Vagina (tissue), 2 donors: ENCODE data around the gene PTPN3. TPM values are rescaled to one million over a fixed set of nuclear protein-coding genes. Genes with fewer than 3 reads are reported as not detected.
A peak's percentile ranks its signal among the peaks of the same experiment; 100 is the strongest.
"Not testable (repeated sequence)": the region's sequence is repeated elsewhere in the genome, so short reads cannot be mapped to it uniquely, and the experiment has no call there.

Experiments used
- DNase-seq, 2 donors: peaks; one replicate each; pipeline ENCODE4 v3.0.0-alpha.2; 2017; ENCODE audit errors: extremely low spot score in 2 of 2
- H3K27ac ChIP-seq: fragments of 200-600 bp; sonication (generic); one replicate; pipeline ENCODE4 v1.5.1; 2019
- H3K27me3 ChIP-seq: fragments of 200-600 bp; sonication (generic); one replicate; pipeline ENCODE4 v1.5.1; 2019
- H3K36me3 ChIP-seq, 2 donors: fragments of 200-600 bp; sonication (generic); one replicate each; pipeline ENCODE4 v1.5.1; 2017 to 2019
- H3K4me1 ChIP-seq: fragments of 200-600 bp; sonication (generic); one replicate; pipeline ENCODE4 v1.5.1; 2019
- H3K4me3 ChIP-seq, 2 donors: fragments of 200-600 bp; sonication (generic); 1 replicate in 1 of 2; 2 replicates in 1 of 2; pipeline ENCODE4 v1.5.1; 2016 to 2019
- H3K9me3 ChIP-seq: fragments of 200-600 bp; sonication (generic); one replicate; pipeline ENCODE4 v1.5.1; 2019
- CTCF ChIP-seq, 3 experiments: fragments of 450-650 bp in 2 of 3; fragments of 200-600 bp in 1 of 3; sonication (generic) in 1 of 3; IDR thresholded peaks; one replicate each; pipeline ENCODE4 v1.5.1; 2017 to 2019; ENCODE audit warnings: antibody characterized with exemption in 3 of 3, mild to moderate bottlenecking in 2 of 3, moderate library complexity in 2 of 3
- POLR2A ChIP-seq, 2 donors: fragments of 450-650 bp; IDR thresholded peaks; one replicate each; pipeline ENCODE4 v1.6.1; 2017; ENCODE audit warnings: antibody characterized with exemption in 2 of 2, mild to moderate bottlenecking in 2 of 2, moderate library complexity in 2 of 2
- POLR2AphosphoS5 ChIP-seq, 2 donors: sonication (generic); formaldehyde crosslinking; IDR thresholded peaks; one replicate each; pipeline ENCODE4 v1.9.0; 2017; ENCODE audit warnings: antibody characterized with exemption in 2 of 2, mild to moderate bottlenecking in 2 of 2, low read depth in 1 of 2; ENCODE audit not compliant: insufficient read depth in 1 of 2
- intact Hi-C: fragments of 100-400 bp; cut with DNase I; formaldehyde crosslinking; loops from one replicate; pipeline ENCODE4 v1.15.1; 2023
- total RNA-seq: library from RNA; depleted of rRNA; stranded (reverse); fragments of >200 nt; gene quantifications from one replicate; pipeline ENCODE4 v1.2.3, GENCODE V29; 2016

The PTPN3 gene
- 15.5 TPM for total RNA-seq

- intact Hi-C loops = no loop called here
- H3K36me3 ChIP-seq = no peaks in the 10 kb centered on the region
- no peak for DNase-seq
- peaks cover 10% of the 10 kb centered on the region for H3K4me1 ChIP-seq
- peak within 1 kb of the TSS; percentile 36 to 49 for H3K4me3 ChIP-seq
- no peaks in the 10 kb centered on the region for H3K9me3 ChIP-seq
- H3K27me3 ChIP-seq = no peaks in the 10 kb centered on the region
- H3K27ac ChIP-seq = no peak within 1 kb of the TSS
- no peak for TF ChIP-seq POLR2A (IDR thresholded peaks at IDR 0.05)
- TF ChIP-seq CTCF (IDR thresholded peaks at IDR 0.05) = no peak
- no peak for TF ChIP-seq POLR2AphosphoS5 (IDR thresholded peaks at IDR 0.05; ENCODE audit: insufficient read depth in 1 of 2, low read depth in 1 of 2)
Observed at GRCh38 chr9:109498195-109499092, at the start of gene PTPN3. Gene PTPN3 (minus strand): TSS chr9:109498307. CDS start chr9:109463434, 34,873 bp downstream.

DNA sequence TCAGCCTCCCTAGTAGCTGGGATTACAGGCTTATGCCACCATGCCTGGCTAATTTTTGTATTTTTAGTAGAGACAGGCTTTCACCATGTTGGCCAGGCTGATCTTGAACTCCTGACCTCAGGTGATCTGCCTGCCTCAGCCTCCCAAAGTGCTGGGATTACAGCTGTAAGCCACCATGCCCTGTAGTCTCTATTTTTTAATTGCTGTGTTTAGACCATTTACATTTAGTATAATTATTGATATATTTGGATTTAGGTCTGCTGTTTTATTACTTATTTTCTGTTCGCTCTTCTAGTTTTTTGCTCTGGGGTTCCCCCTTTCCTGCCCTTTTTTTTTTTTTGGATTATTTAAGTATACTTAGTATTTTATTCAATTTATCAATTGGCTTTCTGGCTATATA is 46.8 kb upstream of the PTPN3 start:
- H3K27me3 ChIP-seq, H3K4me1 ChIP-seq, intact Hi-C loops, H3K27ac ChIP-seq, DNase-seq, H3K36me3 ChIP-seq, H3K4me3 ChIP-seq, H3K9me3 ChIP-seq: not testable (repeated sequence)

GRCh38 chr9:109542922-109543321 is 44.8 kb upstream of the PTPN3 start:
- Histone ChIP-seq H3K4me3 (no peak overlapping the region), H3K9me3 (peaks cover 3% of the 10 kb centered on the region), H3K27me3 (no peaks in the 10 kb centered on the region), H3K27ac (no peak overlapping the region), H3K36me3 (no peaks in the 10 kb centered on the region), H3K4me1 (no peaks in the 10 kb centered on the region)
- TF ChIP-seq CTCF (IDR thresholded peaks at IDR 0.05) (no peak), POLR2A (IDR thresholded peaks at IDR 0.05) (no peak), POLR2AphosphoS5 (IDR thresholded peaks at IDR 0.05; ENCODE audit: insufficient read depth in 1 of 2, low read depth in 1 of 2) (no peak)
- no peak for DNase-seq
- intact Hi-C loops = no loop called here

- Histone ChIP-seq H3K36me3 (no peaks in the 10 kb centered on the region), H3K4me1 (no peaks in the 10 kb centered on the region), H3K27ac (no peak overlapping the region), H3K27me3 (no peaks in the 10 kb centered on the region), H3K9me3 (no peaks in the 10 kb centered on the region), H3K4me3 (no peak overlapping the region)
- no peak for DNase-seq
- TF ChIP-seq CTCF (IDR thresholded peaks at IDR 0.05) (no peak), POLR2AphosphoS5 (IDR thresholded peaks at IDR 0.05; ENCODE audit: insufficient read depth in 1 of 2, low read depth in 1 of 2) (peak in 1 of 2 donors; percentile 65)
- intact Hi-C loops = no loop called here
Observed at GRCh38 chr9:109538346-109538745, 40.2 kb upstream of the PTPN3 start.

GRCh38 chr9:109537288-109537687 is 39.2 kb upstream of the PTPN3 start:
- no peaks in the 10 kb centered on the region for H3K9me3 ChIP-seq
- intact Hi-C loops = no loop called here
- DNase-seq = no peak
- H3K36me3 ChIP-seq = no peaks in the 10 kb centered on the region
- H3K27me3 ChIP-seq = no peaks in the 10 kb centered on the region
- H3K27ac ChIP-seq = peak overlapping the region; percentile 18
- no peaks in the 10 kb centered on the region for H3K4me1 ChIP-seq
- peak overlapping the region in 1 of 2 donors; percentile 3 for H3K4me3 ChIP-seq
- TF ChIP-seq POLR2AphosphoS5 (IDR thresholded peaks at IDR 0.05; ENCODE audit: insufficient read depth in 1 of 2, low read depth in 1 of 2) (peak in 1 of 2 donors; percentile 50), CTCF (IDR thresholded peaks at IDR 0.05) (no peak), POLR2A (IDR thresholded peaks at IDR 0.05) (no peak)
